ENCODE results near the gene TOP2A. TPM values are rescaled to one million over a fixed set of nuclear protein-coding genes. Genes with fewer than 3 reads are reported as not detected.

TOP2A gene
- total RNA-seq, 8 experiments from 2014 or later, result 0.36 to 222 (median 9.0) TPM

- peak overlapping the region; percentile 85 to 87 for H3K27ac ChIP-seq
- H3K4me1 ChIP-seq (replicated peaks in 1 of 2), result peaks cover 61 to 64% of the 10 kb centered on the region in 2 donors
- 40% methylated on average over 1 of the region's 19 CpGs; no CpG with 5 or more reads in 9 of the 10 experiments for WGBS, 10 experiments
- in situ Hi-C loops (cut with MboI; ENCODE audit: low pct_unique_long_range_greater_than_20kb in 2 of 9, low sequenced_read_pairs in 9 of 9, unreplicated experiment in 9 of 9), result loop anchor here in 6 of 9 experiments (10.0 to 25.0 kb wide), 4 partner anchors 52 to 205 kb away; partner anchors contain the start of genes RARA (in 4 of the 6) and CCR7 (in 1 of the 6)
- ATAC-seq (replicated peaks in 6 of 8), result peak in 1 of 8 experiments; percentile 0
- H3K4me3 ChIP-seq, result no peak overlapping the region
These were observed 60.5 kb downstream of the TOP2A start for GRCh38 chr17:40356990-40357881.

GRCh38 chr17:40355804-40356758 is 61.6 kb downstream of the TOP2A start:
- ATAC-seq (replicated peaks in 6 of 8), result peak in 5 of 8 experiments; percentile 25 to 78 (median 70)

GRCh38 chr17:40355123-40355803 is 62.4 kb downstream of the TOP2A start:
- peak; percentile 4 to 53 (median 10) for ATAC-seq (replicated peaks in 6 of 8)
- H3K27ac ChIP-seq, result peak overlapping the region; percentile 85 to 87
- H3K4me3 ChIP-seq, result no peak overlapping the region
- in situ Hi-C loops (cut with MboI; ENCODE audit: low pct_unique_long_range_greater_than_20kb in 2 of 9, low sequenced_read_pairs in 9 of 9, unreplicated experiment in 9 of 9), result loop anchor here in 6 of 9 experiments (10.0 to 25.0 kb wide), 4 partner anchors 50 to 207 kb away; partner anchors contain the start of genes RARA (in 4 of the 6) and CCR7 (in 1 of the 6)
- WGBS, 10 experiments, result 48 to 77% (median 60%) methylated on average over 3 to 8 of the region's 29 CpGs; no CpG with 5 or more reads in 7 of the 10 experiments
- peaks cover 72 to 76% of the 10 kb centered on the region in 2 donors for H3K4me1 ChIP-seq (replicated peaks in 1 of 2)

More at GRCh38 chr17:40355804-40356758, 61.6 kb downstream of the TOP2A start:
- in situ Hi-C loops (cut with MboI; ENCODE audit: low pct_unique_long_range_greater_than_20kb in 2 of 9, low sequenced_read_pairs in 9 of 9, unreplicated experiment in 9 of 9), result loop anchor here in 6 of 9 experiments (10.0 to 25.0 kb wide), 4 partner anchors 51 to 206 kb away; partner anchors contain the start of genes RARA (in 4 of the 6) and CCR7 (in 1 of the 6)
- Histone ChIP-seq H3K4me3 (no peak overlapping the region), H3K27ac (peak overlapping the region; percentile 85 to 87), H3K4me1 (replicated peaks in 1 of 2) (peaks cover 70 to 72% of the 10 kb centered on the region in 2 donors)
- 20 to 100% (median 82%) methylated on average over 1 of the region's 33 CpGs; no CpG with 5 or more reads in 4 of the 10 experiments for WGBS, 10 experiments

- Histone ChIP-seq H3K4me3 (no peak overlapping the region), H3K4me1 (replicated peaks in 1 of 2) (peaks cover 80 to 84% of the 10 kb centered on the region in 2 donors), H3K27ac (peak overlapping the region; percentile 66 to 85)
- no peak for ATAC-seq (replicated peaks in 6 of 8)
- 71 to 96% (median 80%) methylated on average over 1 to 8 of the region's 30 CpGs; no CpG with 5 or more reads in 5 of the 10 experiments for WGBS, 10 experiments
- in situ Hi-C loops (cut with MboI; ENCODE audit: low pct_unique_long_range_greater_than_20kb in 2 of 9, low sequenced_read_pairs in 9 of 9, unreplicated experiment in 9 of 9), result loop anchor here in 6 of 9 experiments (5.0 to 25.0 kb wide), 5 partner anchors 50 to 208 kb away; partner anchors contain the start of genes RARA (in 4 of the 6) and CCR7 (in 1 of the 6)
These were observed 63.2 kb downstream of the TOP2A start for GRCh38 chr17:40354221-40355122.

GRCh38 chr17:40352779-40353394 is 64.8 kb downstream of the TOP2A start:
- no peak for ATAC-seq (replicated peaks in 6 of 8)
- in situ Hi-C loops (cut with MboI; ENCODE audit: low pct_unique_long_range_greater_than_20kb in 2 of 9, low sequenced_read_pairs in 9 of 9, unreplicated experiment in 9 of 9), result loop anchor here in 6 of 9 experiments (5.0 to 25.0 kb wide), 5 partner anchors 48 to 209 kb away; partner anchors contain the start of genes RARA (in 4 of the 6) and CCR7 (in 1 of the 6)
- Histone ChIP-seq H3K27ac (peak overlapping the region in 1 of 2 donors; percentile 99), H3K4me3 (no peak overlapping the region), H3K4me1 (replicated peaks in 1 of 2) (peaks cover 92 to 93% of the 10 kb centered on the region in 2 donors)
- 70 to 100% (median 80%) methylated on average over 3 to 7 of the region's 9 CpGs; no CpG with 5 or more reads in 7 of the 10 experiments for WGBS, 10 experiments

- 14 to 100% (median 80%) methylated on average over 1 to 4 of the region's 7 CpGs; no CpG with 5 or more reads in 5 of the 10 experiments for WGBS, 10 experiments
- Histone ChIP-seq H3K4me1 (replicated peaks in 1 of 2) (peaks cover 92 to 93% of the 10 kb centered on the region in 2 donors), H3K27ac (peak overlapping the region; percentile 93 to 99), H3K4me3 (no peak overlapping the region)
- ATAC-seq (replicated peaks in 6 of 8), result no peak
- in situ Hi-C loops (cut with MboI; ENCODE audit: low pct_unique_long_range_greater_than_20kb in 2 of 9, low sequenced_read_pairs in 9 of 9, unreplicated experiment in 9 of 9), result loop anchor here in 6 of 9 experiments (5.0 to 25.0 kb wide), 5 partner anchors 48 to 210 kb away; partner anchors contain the start of genes RARA (in 4 of the 6) and CCR7 (in 1 of the 6)
These were observed 65.4 kb downstream of the TOP2A start for GRCh38 chr17:40352237-40352778.

- WGBS, 10 experiments, result 13 to 100% (median 27%) methylated on average over 1 to 5 of the region's 27 CpGs; no CpG with 5 or more reads in 5 of the 10 experiments
- in situ Hi-C loops (cut with MboI; ENCODE audit: low pct_unique_long_range_greater_than_20kb in 2 of 9, low sequenced_read_pairs in 9 of 9, unreplicated experiment in 9 of 9), result loop anchor here in 6 of 9 experiments (5.0 to 25.0 kb wide), 5 partner anchors 47 to 211 kb away; partner anchors contain the start of genes RARA (in 4 of the 6) and CCR7 (in 1 of the 6)
- ATAC-seq (replicated peaks in 6 of 8), result peak in 5 of 8 experiments; percentile 8 to 39 (median 19)
- Histone ChIP-seq H3K4me1 (replicated peaks in 1 of 2) (peaks cover 92 to 94% of the 10 kb centered on the region in 2 donors), H3K27ac (peak overlapping the region; percentile 93 to 99), H3K4me3 (peak overlapping the region; percentile 13 to 25 (median 14))
These were observed 66.1 kb downstream of the TOP2A start for GRCh38 chr17:40351359-40352236.

GRCh38 chr17:40350689-40351358 is 66.9 kb downstream of the TOP2A start:
- ATAC-seq (replicated peaks in 6 of 8), result peak in 5 of 8 experiments; percentile 54 to 66 (median 57)
- in situ Hi-C loops (cut with MboI; ENCODE audit: low pct_unique_long_range_greater_than_20kb in 2 of 9, low sequenced_read_pairs in 9 of 9, unreplicated experiment in 9 of 9), result loop anchor here in 6 of 9 experiments (5.0 to 25.0 kb wide), 5 partner anchors 46 to 211 kb away; partner anchors contain the start of genes RARA (in 4 of the 6) and CCR7 (in 1 of the 6)
- peak overlapping the region; percentile 93 to 99 for H3K27ac ChIP-seq
- WGBS, 10 experiments, result 20% methylated on average over 1 of the region's 17 CpGs; no CpG with 5 or more reads in 9 of the 10 experiments
- H3K4me3 ChIP-seq, result peak overlapping the region; percentile 13 to 25 (median 15)
- H3K4me1 ChIP-seq (replicated peaks in 1 of 2), result peaks cover 85 to 87% of the 10 kb centered on the region in 2 donors

All from motor neuron (in vitro differentiated cells).